ENCODE results near the gene KRT77.

- TF ChIP-seq CTCF (IDR thresholded peaks at IDR 0.05) (no peak), POLR2A (IDR thresholded peaks at IDR 0.05) (no peak)
Measured at GRCh38 chr12:52696588-52696987, 6.7 kb downstream of the KRT77 start.

All from lower leg skin (tissue), 3 donors.